Measurements from ENCODE around the gene FAF1.

DNA sequence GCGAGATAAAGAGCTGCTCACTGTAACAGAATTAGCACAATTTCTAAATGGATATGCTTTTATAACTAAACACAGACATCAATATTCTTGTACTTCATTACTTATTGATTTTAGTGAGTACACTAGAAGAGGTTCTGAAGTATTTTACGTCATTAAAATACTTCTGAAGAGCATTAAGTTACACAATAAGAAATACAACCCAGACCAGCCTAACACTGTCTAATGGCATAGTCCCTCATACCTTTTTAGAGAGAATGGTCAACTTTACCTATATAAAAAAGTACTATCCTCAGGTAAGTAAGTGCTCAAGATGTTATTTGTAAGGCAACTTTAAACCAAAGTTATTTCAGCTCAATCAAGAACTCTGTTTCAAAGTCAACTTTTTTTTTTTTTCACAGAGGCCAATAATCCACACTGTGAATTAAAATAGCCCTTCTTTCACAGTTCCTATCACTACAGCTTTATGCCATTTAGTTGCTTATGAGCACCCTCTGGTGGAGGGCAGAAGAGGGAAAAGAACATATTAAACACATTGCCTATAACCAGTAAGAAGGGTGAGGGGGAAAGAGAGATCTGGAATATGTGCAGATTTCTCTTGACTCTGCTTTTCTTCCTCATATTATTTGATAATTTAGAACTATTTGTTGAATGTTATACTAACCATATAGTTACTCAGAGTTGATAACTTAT is 354.7 kb downstream of the FAF1 start:
- TF ChIP-seq CTCF (IDR thresholded peaks at IDR 0.05; ENCODE audit: insufficient read depth, low read length, poor library complexity, severe bottlenecking) (peak; percentile 54), EZH2phosphoT487 (conservative IDR thresholded peaks at IDR 0.05; ENCODE audit: low read length) (no peak)
